Mesenchymal stem cell (in vitro differentiated cells and primary cell): Measurements from ENCODE around the gene SOCS3.

Experiments
- DNase-seq: peaks from one replicate; pipeline ENCODE4 v3.0.0-alpha.2; 2013
- H2AFZ ChIP-seq: one replicate; pipeline ENCODE4 v1.6.1; 2013; ENCODE audit warnings: low read depth, mild to moderate bottlenecking, control low read depth, inconsistent platforms, low read length, moderate library complexity
- H2AK5ac ChIP-seq: 2 replicates; pipeline ENCODE4 v1.6.1; 2013; ENCODE audit warnings: low read length, moderate library complexity, mild to moderate bottlenecking, inconsistent platforms; ENCODE audit not compliant: severe bottlenecking
- H2BK120ac ChIP-seq: one replicate; pipeline ENCODE4 v1.6.1; 2013; ENCODE audit warnings: low read depth, mild to moderate bottlenecking, inconsistent platforms, low read length, moderate library complexity
- H2BK12ac ChIP-seq, 2 experiments: one replicate each; pipeline ENCODE4 v1.6.1; 2013; ENCODE audit warnings: inconsistent platforms in 2 of 2, low read length in 2 of 2, mild to moderate bottlenecking in 2 of 2, moderate library complexity in 2 of 2, control low read depth in 1 of 2
- H2BK15ac ChIP-seq: one replicate; pipeline ENCODE4 v1.6.1; 2013; ENCODE audit warnings: mild to moderate bottlenecking, low read depth, inconsistent platforms; ENCODE audit not compliant: poor library complexity, severe bottlenecking
- H2BK5ac ChIP-seq: 2 replicates; pipeline ENCODE4 v1.6.1; 2013; ENCODE audit warnings: low read depth, mild to moderate bottlenecking, low read length, control low read depth, inconsistent platforms; ENCODE audit not compliant: poor library complexity, severe bottlenecking
- H3K14ac ChIP-seq, 2 experiments: one replicate each; pipeline ENCODE4 v1.6.1; 2013; ENCODE audit warnings: inconsistent platforms in 2 of 2, low read length in 2 of 2, control low read depth in 1 of 2, mild to moderate bottlenecking in 1 of 2, moderate library complexity in 1 of 2
- H3K18ac ChIP-seq, 2 experiments: one replicate each; pipeline ENCODE4 v1.6.1; 2013; ENCODE audit warnings: inconsistent platforms in 2 of 2, low read length in 2 of 2, control low read depth in 1 of 2, low read depth in 1 of 2, mild to moderate bottlenecking in 1 of 2
- H3K23ac ChIP-seq, 2 experiments: one replicate each; pipeline ENCODE4 v1.6.1; 2013; ENCODE audit warnings: inconsistent platforms in 2 of 2, low read length in 2 of 2, mild to moderate bottlenecking in 2 of 2, moderate library complexity in 2 of 2, control low read depth in 1 of 2
- H3K27ac ChIP-seq: 2 replicates; pipeline ENCODE4 v1.5.1; 2013; ENCODE audit warnings: mild to moderate bottlenecking, moderate library complexity, low read length, control low read depth, inconsistent platforms; ENCODE audit not compliant: poor library complexity, severe bottlenecking
- H3K27me3 ChIP-seq, 2 experiments: 2 replicates each; pipeline versions ENCODE4 v1.6.1 to v1.7.0; 2013; ENCODE audit warnings: low read length in 2 of 2, mild to moderate bottlenecking in 2 of 2, moderate library complexity in 2 of 2, control low read depth in 1 of 2, inconsistent platforms in 1 of 2; ENCODE audit not compliant: control insufficient read depth in 1 of 2, insufficient read depth in 1 of 2
- H3K36me3 ChIP-seq, 2 experiments: 2 replicates each; pipeline versions ENCODE4 v1.6.1 to v1.7.0; 2013; ENCODE audit warnings: low read length in 2 of 2, control low read depth in 1 of 2, inconsistent platforms in 1 of 2, low read depth in 1 of 2, mild to moderate bottlenecking in 1 of 2; ENCODE audit not compliant: insufficient read depth in 2 of 2, control insufficient read depth in 1 of 2
- H3K4ac ChIP-seq, 2 experiments: one replicate each; pipeline ENCODE4 v1.6.1; 2013; ENCODE audit warnings: inconsistent platforms in 2 of 2, low read length in 2 of 2, mild to moderate bottlenecking in 2 of 2, moderate library complexity in 2 of 2, control low read depth in 1 of 2, low read depth in 1 of 2
- H3K4me1 ChIP-seq: 2 replicates; pipeline ENCODE4 v1.6.1; 2013; ENCODE audit warnings: low read depth, low read length, control low read depth; ENCODE audit not compliant: control insufficient read depth, insufficient read depth
- H3K4me2 ChIP-seq: 2 replicates; pipeline ENCODE4 v1.6.1; 2013; ENCODE audit warnings: low read length, mild to moderate bottlenecking, inconsistent platforms; ENCODE audit not compliant: poor library complexity, severe bottlenecking
- H3K4me3 ChIP-seq, 2 experiments: 2 replicates each; pipeline versions ENCODE4 v1.5.1 to v1.7.0; 2013; ENCODE audit warnings: low read length in 2 of 2, mild to moderate bottlenecking in 2 of 2, control low read depth in 1 of 2, low read depth in 1 of 2; ENCODE audit not compliant: insufficient read depth in 1 of 2
- H3K79me1 ChIP-seq: replicated peaks from 2 replicates; pipeline ENCODE4 v1.6.1; 2013; ENCODE audit warnings: mild to moderate bottlenecking, control low read depth, low read length, inconsistent platforms; ENCODE audit not compliant: poor library complexity, severe bottlenecking
- H3K9ac ChIP-seq: 2 replicates; pipeline ENCODE4 v1.7.0; 2013; ENCODE audit warnings: mild to moderate bottlenecking, low read length, moderate library complexity
- H3K9me3 ChIP-seq: 2 replicates; pipeline ENCODE4 v1.7.0; 2013; ENCODE audit warnings: mild to moderate bottlenecking, low read length; ENCODE audit not compliant: control insufficient read depth
- H4K8ac ChIP-seq: one replicate; pipeline ENCODE4 v1.6.1; 2013; ENCODE audit warnings: inconsistent platforms, mild to moderate bottlenecking, low read length, moderate library complexity
- H4K91ac ChIP-seq: one replicate; pipeline ENCODE4 v1.6.1; 2013; ENCODE audit warnings: mild to moderate bottlenecking, low read length, inconsistent platforms
- WGBS: methylation state at CpG from one replicate; pipeline ENCODE4 v1.1.7; 2013; ENCODE audit warnings: mixed read lengths; 5-methylcytosine and 5-hydroxymethylcytosine counted together

Gene SOCS3

GRCh38 chr17:78407387-78408000 is 47.6 kb upstream of the SOCS3 start:
- H3K4me3 ChIP-seq, result no peak overlapping the region
- peak overlapping the region in 1 of 2 experiments; percentile 19 for H3K14ac ChIP-seq
- no peak overlapping the region for H3K4me2 ChIP-seq
- H3K79me1 ChIP-seq, result peaks cover 13% of the 10 kb centered on the region
- H3K23ac ChIP-seq, result no peak overlapping the region
- 87% methylated on average over 7 of the region's 7 CpGs for WGBS
- H2BK120ac ChIP-seq, result no peak overlapping the region
- H2BK15ac ChIP-seq, result no peak overlapping the region
- H3K9ac ChIP-seq, result no peak overlapping the region
- no peak overlapping the region for H4K8ac ChIP-seq
- peaks cover 63 to 75% of the 10 kb centered on the region in 2 experiments for H3K36me3 ChIP-seq
- no peaks in the 10 kb centered on the region for H3K9me3 ChIP-seq
- H3K27me3 ChIP-seq, result no peaks in the 10 kb centered on the region
- H2AK5ac ChIP-seq, result peak overlapping the region; percentile 33
- no peak overlapping the region for H3K4ac ChIP-seq
- DNase-seq, result peak; percentile 76
- H4K91ac ChIP-seq, result no peak overlapping the region
- no peak overlapping the region for H2BK12ac ChIP-seq
- peak overlapping the region in 1 of 2 experiments; percentile 28 for H3K18ac ChIP-seq
- H2BK5ac ChIP-seq, result peak overlapping the region; percentile 15
- peaks cover 44% of the 10 kb centered on the region for H3K4me1 ChIP-seq
- H2AFZ ChIP-seq, result no peak overlapping the region
- no peak overlapping the region for H3K27ac ChIP-seq

GRCh38 chr17:78406920-78407319 is 47.0 kb upstream of the SOCS3 start:
- Histone ChIP-seq H3K14ac (no peak overlapping the region), H3K36me3 (peaks cover 64 to 78% of the 10 kb centered on the region in 2 experiments), H3K18ac (peak overlapping the region in 1 of 2 experiments; percentile 54), H3K23ac (no peak overlapping the region), H2BK5ac (no peak overlapping the region), H2BK120ac (no peak overlapping the region), H3K4me2 (no peak overlapping the region), H4K8ac (peak overlapping the region; percentile 57), H3K4me1 (peaks cover 47% of the 10 kb centered on the region), H3K9me3 (no peaks in the 10 kb centered on the region), H2BK15ac (no peak overlapping the region), H3K27me3 (no peaks in the 10 kb centered on the region), H3K79me1 (peaks cover 13% of the 10 kb centered on the region), H2AK5ac (peak overlapping the region; percentile 23), H4K91ac (no peak overlapping the region), H3K4me3 (no peak overlapping the region), H2AFZ (no peak overlapping the region), H3K4ac (no peak overlapping the region), H2BK12ac (no peak overlapping the region), H3K9ac (no peak overlapping the region), H3K27ac (no peak overlapping the region)
- no peak for DNase-seq
- WGBS, result 98% methylated on average over 8 of the region's 8 CpGs

GRCh38 chr17:78406396-78406795 is 46.5 kb upstream of the SOCS3 start:
- no peak overlapping the region for H2AFZ ChIP-seq
- H2BK12ac ChIP-seq, result peak overlapping the region in 1 of 2 experiments; percentile 71
- H3K4me2 ChIP-seq, result no peak overlapping the region
- no peak overlapping the region for H3K27ac ChIP-seq
- peak overlapping the region in 1 of 2 experiments; percentile 84 for H3K14ac ChIP-seq
- H3K4ac ChIP-seq, result no peak overlapping the region
- H3K4me3 ChIP-seq, result no peak overlapping the region
- no peak overlapping the region for H2BK120ac ChIP-seq
- H2BK15ac ChIP-seq, result no peak overlapping the region
- no peak overlapping the region for H4K91ac ChIP-seq
- H3K4me1 ChIP-seq, result peaks cover 52% of the 10 kb centered on the region
- H4K8ac ChIP-seq, result peak overlapping the region; percentile 31
- H3K18ac ChIP-seq, result peak overlapping the region in 1 of 2 experiments; percentile 79
- DNase-seq, result no peak
- H3K23ac ChIP-seq, result no peak overlapping the region
- H3K9ac ChIP-seq, result no peak overlapping the region
- H3K9me3 ChIP-seq, result no peaks in the 10 kb centered on the region
- peaks cover 13% of the 10 kb centered on the region for H3K79me1 ChIP-seq
- 94% methylated on average over 6 of the region's 6 CpGs for WGBS
- peak overlapping the region; percentile 86 for H2AK5ac ChIP-seq
- H3K36me3 ChIP-seq, result peaks cover 61 to 80% of the 10 kb centered on the region in 2 experiments
- no peak overlapping the region for H2BK5ac ChIP-seq
- H3K27me3 ChIP-seq, result no peaks in the 10 kb centered on the region

GRCh38 chr17:78403822-78404221 is 43.9 kb upstream of the SOCS3 start:
- H3K27ac ChIP-seq, result no peak overlapping the region
- no peaks in the 10 kb centered on the region for H3K9me3 ChIP-seq
- H2BK120ac ChIP-seq, result no peak overlapping the region
- no peak overlapping the region for H2AFZ ChIP-seq
- no peak overlapping the region for H2BK5ac ChIP-seq
- no peak overlapping the region for H3K14ac ChIP-seq
- no peak overlapping the region for H3K4ac ChIP-seq
- no peak overlapping the region for H3K23ac ChIP-seq
- no peak overlapping the region for H3K18ac ChIP-seq
- H4K91ac ChIP-seq, result no peak overlapping the region
- no peak for DNase-seq
- no peak overlapping the region for H3K4me3 ChIP-seq
- no peaks in the 10 kb centered on the region for H3K27me3 ChIP-seq
- H3K36me3 ChIP-seq, result peaks cover 74 to 94% of the 10 kb centered on the region in 2 experiments
- no peak overlapping the region for H4K8ac ChIP-seq
- peaks cover 23% of the 10 kb centered on the region for H3K79me1 ChIP-seq
- H2AK5ac ChIP-seq, result peak overlapping the region; percentile 27
- H2BK12ac ChIP-seq, result no peak overlapping the region
- H3K9ac ChIP-seq, result no peak overlapping the region
- H2BK15ac ChIP-seq, result no peak overlapping the region
- 93% methylated on average over 14 of the region's 14 CpGs for WGBS
- peaks cover 63% of the 10 kb centered on the region for H3K4me1 ChIP-seq
- no peak overlapping the region for H3K4me2 ChIP-seq
